ENCODE results near the gene SUSD3. TPM values are rescaled to one million over a fixed set of nuclear protein-coding genes. Genes with fewer than 3 reads are reported as not detected.

Gene SUSD3
- total and polyA plus RNA-seq, 2 of the 4 experiments (the other 2 are of a cell fraction) = 0.54 to 1.5 TPM

DNA sequence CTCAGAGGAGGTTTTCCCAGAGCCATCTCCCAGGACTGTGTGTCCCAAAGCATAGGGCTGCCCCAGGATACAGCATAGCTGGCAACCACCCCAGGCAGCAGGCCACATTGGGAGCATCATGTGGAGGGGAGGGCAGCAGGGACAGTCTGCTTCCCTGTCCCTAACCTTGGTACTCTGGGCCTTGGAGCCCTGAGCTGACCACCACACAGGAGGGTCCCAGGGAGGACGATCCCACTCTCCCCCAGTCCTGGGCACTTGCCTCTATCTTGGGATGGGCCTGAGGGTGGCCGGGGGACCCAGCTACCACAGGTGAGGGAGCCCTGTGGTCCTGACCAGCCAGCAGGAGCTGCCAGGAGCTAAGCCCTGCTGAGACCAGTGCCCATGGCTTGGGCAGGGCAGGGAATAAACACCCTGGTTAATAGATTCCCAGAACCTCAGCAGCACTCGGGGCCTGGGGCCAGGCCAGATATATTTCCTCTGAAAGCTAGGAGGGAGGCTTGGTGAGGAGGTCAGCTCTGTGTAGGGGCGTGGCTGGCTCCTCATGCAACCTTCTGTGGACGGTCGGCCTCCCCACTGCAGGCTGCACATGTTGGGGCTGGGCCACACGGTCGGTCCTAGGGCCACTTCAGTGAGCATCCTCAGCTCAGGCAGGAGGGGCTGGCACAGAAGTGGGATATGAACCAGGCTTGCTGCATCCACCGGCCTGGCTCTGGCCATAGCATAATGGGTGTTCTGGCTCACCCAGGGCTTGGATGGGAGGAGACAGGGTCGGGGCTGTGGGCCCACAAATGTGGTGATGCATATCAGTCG is 71.4 kb downstream of the SUSD3 start:
- Histone ChIP-seq H3K4me3 (ENCODE audit: insufficient read depth, low read depth, low read length) (no peak overlapping the region), H2BK120ac (ENCODE audit: low read depth, low read length) (no peak overlapping the region), H3K4ac (ENCODE audit: low read depth, low read length) (no peak overlapping the region), H2AK5ac (ENCODE audit: low read depth, low read length) (no peak overlapping the region), H3K27me3 (ENCODE audit: control insufficient read depth, insufficient read depth, low read length) (no peaks in the 10 kb centered on the region), H3K23ac (ENCODE audit: low read depth, low read length) (no peak overlapping the region), H2BK5ac (ENCODE audit: low read depth, low read length, poor library complexity, severe bottlenecking) (no peak overlapping the region), H3K9me1 (ENCODE audit: insufficient read depth, low read length) (peaks cover 19% of the 10 kb centered on the region; the same call in 1 of the 2 replicates), H4K20me1 (ENCODE audit: insufficient read depth, low read length) (peaks cover 29% of the 10 kb centered on the region), H3K18ac (ENCODE audit: low read depth, low read length) (no peak overlapping the region), H3K56ac (ENCODE audit: extremely low read depth, insufficient read depth, low read length) (no peak overlapping the region), H3K79me1 (ENCODE audit: low read depth in 1 of 2, low read length in 2 of 2) (peaks cover 24 to 78% of the 10 kb centered on the region in 2 experiments), H3K9me3 (ENCODE audit: control insufficient read depth, insufficient read depth, low read length) (no peaks in the 10 kb centered on the region), H3K14ac (replicated peaks; ENCODE audit: low read depth, low read length) (no peak overlapping the region), H2AK9ac (replicated peaks; ENCODE audit: low read depth, low read length, poor library complexity) (no peak overlapping the region), H2BK20ac (ENCODE audit: low read depth, low read length) (no peak overlapping the region), H4K5ac (ENCODE audit: low read depth, low read length) (no peak overlapping the region), H3K4me1 (ENCODE audit: control insufficient read depth, insufficient read depth, low read length) (peaks cover 45% of the 10 kb centered on the region), H3K36me3 (ENCODE audit: control insufficient read depth, insufficient read depth, low read length) (peaks cover 7% of the 10 kb centered on the region), H2AFZ (replicated peaks; ENCODE audit: low read length, poor library complexity) (peak overlapping the region; percentile 36), H3K4me2 (ENCODE audit: low read depth, low read length) (no peak overlapping the region), H4K91ac (ENCODE audit: insufficient read depth, low read depth, low read length) (no peak overlapping the region), H2BK15ac (ENCODE audit: low read depth, low read length) (no peak overlapping the region), H3K27ac (ENCODE audit: insufficient read depth, low read length) (no peak overlapping the region), H3K9ac (ENCODE audit: low read depth, low read length) (no peak overlapping the region), H4K8ac (ENCODE audit: low read depth in 2 of 2, low read length in 2 of 2) (no peak overlapping the region)
- ChIA-PET POLR2A (ENCODE audit: unreplicated experiment) (no interaction called here), CTCF (no interaction called here)
- intact Hi-C loops (cut with micrococcal nuclease) = loop anchor here (10.0 kb wide), 1 partner anchor 325 kb away; the partner anchor contains the start of genes FAM120A and FAM120AOS
- no TSS peak for BruUV-seq (replicated peaks)
- DNase-seq (no peak), ATAC-seq (ENCODE audit: low read depth) (no peak)
- no peak for TF ChIP-seq RCOR1 (IDR thresholded peaks at IDR 0.05; ENCODE audit: insufficient replicate concordance, low read length)
- no peak for TF ChIP-seq SMC3 (IDR thresholded peaks at IDR 0.05; ENCODE audit: low read depth, low read length)
- TF ChIP-seq RAD21 (IDR thresholded peaks at IDR 0.05; ENCODE audit: low read length) = no peak
- TF ChIP-seq RFX5 (IDR thresholded peaks at IDR 0.05; ENCODE audit: low read depth, low read length) = no peak
- no peak for TF ChIP-seq CHD1 (IDR thresholded peaks at IDR 0.05; ENCODE audit: low read depth, low read length)
- no peak for TF ChIP-seq POLR2A (IDR thresholded peaks at IDR 0.05; ENCODE audit: low read depth, low read length)
- TF ChIP-seq, protein P1, sequence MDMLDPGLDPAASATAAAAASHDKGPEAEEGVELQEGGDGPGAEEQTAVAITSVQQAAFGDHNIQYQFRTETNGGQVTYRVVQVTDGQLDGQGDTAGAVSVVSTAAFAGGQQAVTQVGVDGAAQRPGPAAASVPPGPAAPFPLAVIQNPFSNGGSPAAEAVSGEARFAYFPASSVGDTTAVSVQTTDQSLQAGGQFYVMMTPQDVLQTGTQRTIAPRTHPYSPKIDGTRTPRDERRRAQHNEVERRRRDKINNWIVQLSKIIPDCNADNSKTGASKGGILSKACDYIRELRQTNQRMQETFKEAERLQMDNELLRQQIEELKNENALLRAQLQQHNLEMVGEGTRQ (IDR thresholded peaks at IDR 0.05; ENCODE audit: low read depth, low read length) = no peak
- no peak for TF ChIP-seq MXI1 (IDR thresholded peaks at IDR 0.05; ENCODE audit: borderline replicate concordance, low read depth, low read length)
- TF ChIP-seq, protein P2, sequence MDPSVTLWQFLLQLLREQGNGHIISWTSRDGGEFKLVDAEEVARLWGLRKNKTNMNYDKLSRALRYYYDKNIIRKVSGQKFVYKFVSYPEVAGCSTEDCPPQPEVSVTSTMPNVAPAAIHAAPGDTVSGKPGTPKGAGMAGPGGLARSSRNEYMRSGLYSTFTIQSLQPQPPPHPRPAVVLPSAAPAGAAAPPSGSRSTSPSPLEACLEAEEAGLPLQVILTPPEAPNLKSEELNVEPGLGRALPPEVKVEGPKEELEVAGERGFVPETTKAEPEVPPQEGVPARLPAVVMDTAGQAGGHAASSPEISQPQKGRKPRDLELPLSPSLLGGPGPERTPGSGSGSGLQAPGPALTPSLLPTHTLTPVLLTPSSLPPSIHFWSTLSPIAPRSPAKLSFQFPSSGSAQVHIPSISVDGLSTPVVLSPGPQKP (IDR thresholded peaks at IDR 0.05; ENCODE audit: borderline replicate concordance, low read depth, low read length) = no peak
- no peak for TF ChIP-seq CEBPB (IDR thresholded peaks at IDR 0.05; ENCODE audit: low read depth, low read length)
- no peak for TF ChIP-seq NFE2L2 (IDR thresholded peaks at IDR 0.05; ENCODE audit: low read depth, low read length)
- in situ Hi-C loops (cut with MboI; ENCODE audit: low sequenced_read_pairs) = no loop called here
- dilution Hi-C loops (cut with HindIII; ENCODE audit: low sequenced_read_pairs, unreplicated experiment) = no loop called here
- 100% methylated on average over 3 of the region's 11 CpGs; no CpG with 5 or more reads in 1 of the 2 experiments for WGBS, 2 experiments (ENCODE audit: extremely low coverage in 2 of 2, insufficient read length in 1 of 2)
